HG03064 (cell line): ENCODE data around the gene SNX1.

ENCODE experiments used
- ATAC-seq: cut with Tn5 transposase; IDR thresholded peaks from one replicate; pipeline ENCODE4 v1.9.1; 2021; ENCODE audit warnings: low read depth; ENCODE audit not compliant: unreplicated experiment

The SNX1 gene

GRCh38 chr15:64144192-64144564 is 48.4 kb downstream of the SNX1 start:
- peak; percentile 10 for ATAC-seq

GRCh38 chr15:64144565-64145281 is 48.9 kb downstream of the SNX1 start:
- peak; percentile 67 for ATAC-seq

DNA sequence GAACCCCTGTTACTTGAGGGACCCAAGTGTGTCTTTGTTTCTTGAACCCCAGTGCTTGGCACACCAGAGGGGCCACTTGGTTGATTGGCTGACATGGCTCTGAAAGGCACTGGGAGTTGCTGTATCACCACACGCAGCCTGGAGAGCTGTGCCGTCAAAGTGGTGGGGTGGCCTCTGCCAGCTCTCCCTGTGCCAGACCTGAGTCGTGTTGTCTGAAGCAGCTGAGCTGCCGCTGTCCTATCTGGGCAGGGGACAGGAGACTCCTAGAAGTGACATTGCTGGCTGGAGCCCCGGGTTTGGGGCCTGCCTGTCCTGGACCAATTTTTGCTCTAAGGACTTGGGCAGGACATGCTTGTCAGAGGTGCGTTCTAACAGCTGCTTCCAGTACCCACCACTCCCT is 50.3 kb downstream of the SNX1 start:
- ATAC-seq, result no peak

- ATAC-seq, result no peak
Measured at GRCh38 chr15:64146520-64146884, 50.7 kb downstream of the SNX1 start.

DNA sequence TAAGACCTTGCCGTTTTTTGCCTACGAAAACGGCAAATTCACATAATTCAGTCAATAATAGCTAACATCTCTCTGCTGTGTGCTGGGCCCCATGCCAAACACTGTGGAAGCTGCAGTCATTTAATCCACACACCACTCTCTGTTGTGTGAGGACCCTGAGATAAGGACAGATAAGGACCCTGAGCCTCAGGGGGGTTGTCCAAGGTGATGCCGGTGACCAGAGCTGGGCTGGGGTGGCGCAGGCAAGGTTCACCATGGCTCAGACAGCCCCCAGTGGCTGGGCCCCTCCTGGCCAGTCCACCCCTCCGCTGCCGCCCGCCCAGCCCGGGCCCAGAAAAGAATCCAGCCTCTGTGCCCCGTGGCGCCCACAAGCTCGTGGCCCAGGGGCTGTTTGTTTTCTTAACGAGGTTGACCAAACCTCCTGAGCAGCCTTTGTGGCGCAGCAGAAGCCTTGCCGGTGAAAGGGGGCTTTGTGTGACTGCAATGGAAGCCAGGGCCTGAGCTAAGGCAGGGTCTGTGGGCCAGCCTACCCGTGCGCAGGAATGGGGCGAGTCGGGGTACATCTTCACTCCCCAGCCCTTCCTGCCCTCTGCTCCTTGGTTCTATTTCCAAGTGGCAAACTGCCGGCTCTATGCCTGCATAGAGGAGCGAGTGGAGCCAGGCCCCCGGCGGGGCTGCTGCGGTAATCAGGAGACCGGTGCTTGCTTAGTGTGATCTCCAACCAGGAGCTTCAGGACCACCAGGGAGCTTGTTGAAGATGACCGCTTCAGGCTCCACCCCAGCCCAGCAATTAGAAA is 51.3 kb downstream of the SNX1 start:
- no peak for ATAC-seq

- no peak for ATAC-seq
Measured at GRCh38 chr15:64148168-64148567, 52.4 kb downstream of the SNX1 start.

DNA sequence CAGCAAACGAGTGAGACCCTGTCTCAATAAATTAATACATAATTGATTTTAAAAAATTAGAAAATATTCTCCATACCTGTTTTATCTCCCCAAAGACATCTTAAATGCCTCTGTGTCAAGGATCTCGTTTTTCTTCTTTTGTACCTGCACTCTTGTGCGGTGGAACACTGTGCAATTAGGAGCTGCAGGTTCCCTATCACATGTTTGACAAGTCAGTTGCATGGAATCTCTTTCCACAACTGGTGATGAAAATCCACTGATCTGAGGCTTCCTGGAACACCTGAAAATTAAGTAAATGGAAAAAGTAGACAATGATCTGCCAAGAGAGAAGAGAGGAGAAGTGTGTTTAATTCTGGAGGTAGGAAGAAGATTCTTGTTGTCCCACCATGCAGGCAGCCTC is 52.8 kb downstream of the SNX1 start:
- ATAC-seq, result no peak

GRCh38 chr15:64149424-64149823 is 53.6 kb downstream of the SNX1 start:
- no peak for ATAC-seq

DNA sequence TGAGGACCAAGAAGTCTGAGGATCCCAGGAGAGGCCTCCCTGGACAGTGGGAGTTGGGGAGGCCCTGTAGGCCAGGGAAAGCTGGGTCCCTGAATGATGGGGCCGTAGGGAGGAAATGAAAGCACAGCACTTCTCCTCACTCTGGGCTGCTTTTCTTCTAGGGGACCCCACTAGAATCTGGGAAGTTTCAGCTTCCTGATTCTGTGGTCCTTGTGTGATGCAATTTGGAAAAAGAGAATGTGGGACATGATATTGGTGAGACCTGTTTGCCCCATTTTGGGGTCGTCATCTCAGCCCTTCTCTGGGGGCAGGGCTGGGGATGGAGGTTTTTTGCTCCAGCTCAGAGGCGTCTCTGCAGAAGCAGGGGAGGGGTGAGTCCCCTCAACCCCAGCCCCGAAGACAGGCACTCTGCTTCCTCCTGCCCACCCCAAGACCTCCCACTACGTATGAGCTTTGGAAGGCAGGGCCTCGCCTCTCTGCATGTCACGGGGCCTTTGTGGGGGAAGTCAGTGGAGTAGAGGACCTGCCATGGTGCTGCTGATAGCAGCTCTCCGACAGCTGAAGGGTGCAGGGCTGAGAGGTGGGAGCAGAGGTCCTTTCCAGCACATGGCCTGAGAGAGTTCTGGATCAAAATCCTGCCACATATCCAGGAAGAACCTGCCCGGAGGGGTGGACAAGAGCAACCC is 54.3 kb downstream of the SNX1 start:
- no peak for ATAC-seq

GRCh38 chr15:64151727-64152506 is 56.1 kb downstream of the SNX1 start, which contains the start of gene SNX22:
Gene SNX22, plus strand, starts transcription at chr15:64151731. Its CDS starts 45 bp downstream, at chr15:64151776.
- ATAC-seq, result peak; percentile 7

- no peak for ATAC-seq
Measured at GRCh38 chr15:64152507-64153387, 57.0 kb downstream of the SNX1 start.

GRCh38 chr15:64153480-64154367 is 57.9 kb downstream of the SNX1 start:
- ATAC-seq, result peak; percentile 39

DNA sequence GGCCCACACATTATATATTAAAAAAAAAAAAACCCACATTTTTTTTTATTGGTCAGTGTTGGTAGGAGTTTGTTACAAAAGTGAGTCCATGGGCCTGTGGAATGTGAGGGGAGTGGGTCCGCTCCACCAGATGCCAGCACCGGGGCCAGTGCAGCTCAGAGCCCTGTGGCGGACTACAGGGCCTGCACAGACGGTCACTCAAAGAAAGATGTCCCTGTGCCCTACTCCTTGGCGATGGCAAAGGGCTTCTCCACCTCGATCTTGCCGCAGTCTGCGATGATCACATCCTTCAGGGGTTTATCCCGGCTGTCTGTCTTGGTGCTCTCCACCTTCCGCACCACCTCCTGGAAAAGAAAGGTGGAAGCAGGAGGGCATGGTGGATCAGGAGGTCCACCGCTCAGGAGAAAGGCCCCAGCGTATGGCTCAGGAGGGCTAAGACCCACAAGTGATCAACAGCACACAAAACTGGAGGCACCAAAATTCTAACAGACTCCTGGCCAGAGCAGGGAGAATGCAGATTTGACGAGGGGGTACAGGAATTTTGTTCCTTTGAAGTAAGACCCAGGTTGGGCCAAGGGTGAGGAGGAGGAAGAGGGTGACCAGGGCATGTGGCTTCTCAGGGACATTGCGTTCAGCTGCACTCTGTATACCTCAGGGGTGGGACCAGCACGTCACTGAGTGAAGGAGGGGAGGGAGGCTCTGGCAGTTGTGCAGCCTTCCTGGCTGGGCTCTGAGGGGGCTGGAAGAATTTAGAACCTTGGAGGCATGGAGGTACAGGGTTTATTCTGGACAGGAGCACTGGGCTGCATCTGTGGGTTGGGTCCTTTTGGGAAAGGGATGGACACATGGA is 60.2 kb downstream of the SNX1 start:
- ATAC-seq, result no peak

GRCh38 chr15:64156652-64157331 is 61.0 kb downstream of the SNX1 start:
- ATAC-seq, result no peak

GRCh38 chr15:64157599-64158125 is 61.9 kb downstream of the SNX1 start:
- no peak for ATAC-seq

GRCh38 chr15:64158363-64159134 is 62.8 kb downstream of the SNX1 start:
- ATAC-seq, result no peak
